ENCODE data around the gene SASH1.

Gene SASH1

GRCh38 chr6:148455674-148456558 lies 113.3 kb downstream of the SASH1 start:
- TF ChIP-seq, protein P1, sequence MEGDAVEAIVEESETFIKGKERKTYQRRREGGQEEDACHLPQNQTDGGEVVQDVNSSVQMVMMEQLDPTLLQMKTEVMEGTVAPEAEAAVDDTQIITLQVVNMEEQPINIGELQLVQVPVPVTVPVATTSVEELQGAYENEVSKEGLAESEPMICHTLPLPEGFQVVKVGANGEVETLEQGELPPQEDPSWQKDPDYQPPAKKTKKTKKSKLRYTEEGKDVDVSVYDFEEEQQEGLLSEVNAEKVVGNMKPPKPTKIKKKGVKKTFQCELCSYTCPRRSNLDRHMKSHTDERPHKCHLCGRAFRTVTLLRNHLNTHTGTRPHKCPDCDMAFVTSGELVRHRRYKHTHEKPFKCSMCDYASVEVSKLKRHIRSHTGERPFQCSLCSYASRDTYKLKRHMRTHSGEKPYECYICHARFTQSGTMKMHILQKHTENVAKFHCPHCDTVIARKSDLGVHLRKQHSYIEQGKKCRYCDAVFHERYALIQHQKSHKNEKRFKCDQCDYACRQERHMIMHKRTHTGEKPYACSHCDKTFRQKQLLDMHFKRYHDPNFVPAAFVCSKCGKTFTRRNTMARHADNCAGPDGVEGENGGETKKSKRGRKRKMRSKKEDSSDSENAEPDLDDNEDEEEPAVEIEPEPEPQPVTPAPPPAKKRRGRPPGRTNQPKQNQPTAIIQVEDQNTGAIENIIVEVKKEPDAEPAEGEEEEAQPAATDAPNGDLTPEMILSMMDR (IDR thresholded peaks at IDR 0.05; ENCODE audit: low read depth, low read length): no peak

DNA sequence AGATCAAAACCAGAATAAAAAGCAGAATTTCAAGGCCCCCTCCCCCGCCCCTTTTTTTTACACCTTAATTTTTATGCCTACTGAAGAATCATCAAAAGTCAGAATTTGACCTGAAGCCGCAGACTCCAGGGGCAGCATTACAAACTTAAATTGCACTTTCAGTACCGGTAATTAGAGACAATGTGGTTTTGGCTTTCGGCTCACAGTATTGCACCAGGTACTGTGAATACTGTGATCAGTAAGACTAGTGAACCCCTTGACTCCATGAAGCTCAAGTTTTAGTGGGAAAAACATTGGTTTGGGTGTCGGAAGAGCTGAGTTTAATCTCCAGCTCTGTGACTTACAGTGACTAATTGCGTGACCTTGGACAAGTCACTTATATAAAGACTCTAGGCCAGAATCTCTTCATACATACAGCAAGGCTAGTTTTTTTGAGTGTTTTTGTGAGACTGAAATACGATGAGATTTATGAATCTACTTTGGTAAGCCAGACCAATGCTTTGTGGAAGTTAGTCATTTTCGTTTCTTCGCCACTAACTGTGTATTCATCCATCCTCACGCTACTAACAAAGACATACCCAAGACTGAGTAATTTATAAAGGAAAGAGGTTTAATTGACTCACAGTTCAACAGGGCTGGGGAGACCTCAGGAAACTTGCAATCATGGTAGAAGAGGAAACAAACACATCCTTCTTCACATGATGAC lies 114.7 kb downstream of the SASH1 start:
- TF ChIP-seq, protein P1 (IDR thresholded peaks at IDR 0.05; ENCODE audit: low read depth, low read length): no peak
- no peak overlapping the region for H3K4me3 ChIP-seq (replicated peaks in 1 of 2; ENCODE audit: low read depth in 2 of 2, low read length in 2 of 2)
- DNase-seq (ENCODE audit: low read depth in 2 of 2): peak; percentile 26 to 93

More at GRCh38 chr6:148455674-148456558, 113.3 kb downstream of the SASH1 start:
- no peak overlapping the region for H3K4me3 ChIP-seq (replicated peaks in 1 of 2; ENCODE audit: low read depth in 2 of 2, low read length in 2 of 2)
- no peak for DNase-seq (ENCODE audit: low read depth in 2 of 2)

GRCh38 chr6:148457843-148458159 lies 115.2 kb downstream of the SASH1 start:
- no peak overlapping the region for H3K4me3 ChIP-seq (replicated peaks in 1 of 2; ENCODE audit: low read depth in 2 of 2, low read length in 2 of 2)
- DNase-seq (ENCODE audit: low read depth in 2 of 2): no peak
- TF ChIP-seq, protein P1 (IDR thresholded peaks at IDR 0.05; ENCODE audit: low read depth, low read length): no peak

DNA sequence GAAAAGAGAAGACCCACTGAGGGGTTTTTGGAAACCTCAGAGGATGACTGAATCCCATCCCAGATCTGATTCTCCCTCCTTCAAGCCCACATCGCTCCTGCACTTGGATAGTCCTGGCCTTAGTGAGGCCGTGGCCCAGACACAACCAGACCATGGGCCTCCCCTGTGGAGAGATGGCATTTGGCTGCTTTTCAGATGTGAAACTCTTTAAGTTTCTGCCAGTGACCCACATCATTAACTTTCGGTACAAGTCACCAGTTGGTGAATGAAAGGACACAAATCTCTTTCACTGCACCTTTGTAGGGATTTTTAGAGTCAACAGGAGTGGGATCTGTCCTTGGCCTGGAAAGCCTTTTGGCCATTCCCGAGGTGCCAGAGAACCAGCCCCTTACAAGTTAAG lies 116.6 kb downstream of the SASH1 start:
- no peak overlapping the region for H3K4me3 ChIP-seq (replicated peaks in 1 of 2; ENCODE audit: low read depth in 2 of 2, low read length in 2 of 2)
- DNase-seq (ENCODE audit: low read depth in 2 of 2): no peak
- TF ChIP-seq, protein P1 (IDR thresholded peaks at IDR 0.05; ENCODE audit: low read depth, low read length): no peak

- TF ChIP-seq, protein P1 (IDR thresholded peaks at IDR 0.05; ENCODE audit: low read depth, low read length): no peak
- DNase-seq (ENCODE audit: low read depth in 2 of 2): no peak
- no peak overlapping the region for H3K4me3 ChIP-seq (replicated peaks in 1 of 2; ENCODE audit: low read depth in 2 of 2, low read length in 2 of 2)
These were observed 118.4 kb downstream of the SASH1 start for GRCh38 chr6:148460876-148461646.

DNA sequence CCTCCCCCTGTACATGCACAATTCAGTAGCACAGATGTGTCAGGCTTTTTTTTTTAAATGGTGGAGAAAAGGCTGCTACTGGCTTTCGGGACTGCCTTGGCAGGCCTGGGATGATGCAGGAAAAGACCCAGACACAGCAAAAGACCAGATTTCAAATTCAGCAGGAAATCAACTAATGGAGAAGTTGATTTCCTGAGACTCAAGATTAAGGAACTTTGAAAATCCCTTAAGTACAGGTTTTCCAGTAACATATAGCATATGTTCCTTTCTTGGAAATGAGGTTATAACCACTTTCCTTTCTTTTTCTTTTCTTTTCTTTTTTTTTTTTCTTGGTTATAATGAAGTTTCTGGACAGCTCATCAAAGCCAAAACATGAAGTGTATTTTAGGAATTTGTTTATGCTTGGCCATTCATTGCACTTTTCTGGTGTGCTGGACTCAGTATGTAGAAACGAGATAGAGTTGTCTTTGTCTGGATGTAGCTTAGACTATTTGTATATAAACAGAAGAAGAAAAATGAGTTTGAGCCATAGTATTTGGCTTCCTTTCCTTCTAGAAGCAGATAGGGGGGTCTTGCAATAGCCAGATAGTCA lies 119.4 kb downstream of the SASH1 start:
- peak; percentile 29 to 39 for DNase-seq (ENCODE audit: low read depth in 2 of 2)
- H3K4me3 ChIP-seq (replicated peaks in 1 of 2; ENCODE audit: low read depth in 2 of 2, low read length in 2 of 2): no peak overlapping the region
- TF ChIP-seq, protein P1 (IDR thresholded peaks at IDR 0.05; ENCODE audit: low read depth, low read length): no peak
